ENCODE data around the gene C3orf18. TPM values are rescaled to one million over a fixed set of nuclear protein-coding genes. Genes with fewer than 3 reads are reported as not detected.
A peak's percentile ranks its signal among the peaks of the same experiment; 100 is the strongest.

The C3orf18 gene
- total RNA-seq, 2 experiments from 2014 or later = 3.9 to 5.2 TPM

- peaks cover 8 to 13% of the 10 kb centered on the region in 2 experiments for H3K27me3 ChIP-seq (ENCODE audit: control insufficient read depth in 1 of 2, insufficient read depth in 2 of 2, low read length in 2 of 2)
- CTCF ChIA-PET = no interaction called here
- no peak overlapping the region for H3K4me3 ChIP-seq (ENCODE audit: low read length)
- DNase-seq = no peak
- POLR2A ChIA-PET = no interaction called here
- no peaks in the 10 kb centered on the region for H3K4me1 Mint-ChIP-seq (ENCODE audit: low read depth)
- H3K27ac Mint-ChIP-seq = no peak overlapping the region
- TF ChIP-seq CTCF (IDR thresholded peaks at IDR 0.05) = no peak
- ATAC-seq (ENCODE audit: poor library complexity) = no peak
- no peaks in the 10 kb centered on the region for H3K36me3 Mint-ChIP-seq (ENCODE audit: low read depth)
- no peak overlapping the region for H3K4me3 Mint-ChIP-seq
- no peak overlapping the region for H3K27ac ChIP-seq (ENCODE audit: low read depth in 1 of 2, low read length in 2 of 2)
- peaks cover 23% of the 10 kb centered on the region for H3K27me3 Mint-ChIP-seq
- no peaks in the 10 kb centered on the region for H3K36me3 ChIP-seq (ENCODE audit: insufficient read depth, low read length)
- no peaks in the 10 kb centered on the region for H3K9me3 Mint-ChIP-seq
- no peaks in the 10 kb centered on the region for H3K9me3 ChIP-seq (ENCODE audit: control insufficient read depth in 1 of 2, insufficient read depth in 1 of 2, low read length in 2 of 2)
- intact Hi-C loops (cut with DNase I, micrococcal nuclease) = no loop called here
- no peaks in the 10 kb centered on the region for H3K4me1 ChIP-seq (ENCODE audit: insufficient read depth, low read length)
Measured at GRCh38 chr3:50531201-50531600, 36.3 kb downstream of the C3orf18 start.

GRCh38 chr3:50530001-50530970 is 37.3 kb downstream of the C3orf18 start:
- no peaks in the 10 kb centered on the region for H3K36me3 Mint-ChIP-seq (ENCODE audit: low read depth)
- intact Hi-C loops (cut with DNase I, micrococcal nuclease) = no loop called here
- Histone ChIP-seq H3K4me1 (ENCODE audit: insufficient read depth, low read length) (no peaks in the 10 kb centered on the region), H3K4me3 (ENCODE audit: low read length) (no peak overlapping the region), H3K27ac (ENCODE audit: low read depth in 1 of 2, low read length in 2 of 2) (no peak overlapping the region), H3K36me3 (ENCODE audit: insufficient read depth, low read length) (no peaks in the 10 kb centered on the region), H3K27me3 (ENCODE audit: control insufficient read depth in 1 of 2, insufficient read depth in 2 of 2, low read length in 2 of 2) (peaks cover 8 to 13% of the 10 kb centered on the region in 2 experiments), H3K9me3 (ENCODE audit: control insufficient read depth in 1 of 2, insufficient read depth in 1 of 2, low read length in 2 of 2) (no peaks in the 10 kb centered on the region)
- H3K9me3 Mint-ChIP-seq = no peaks in the 10 kb centered on the region
- DNase-seq (no peak), ATAC-seq (ENCODE audit: poor library complexity) (no peak)
- H3K27ac Mint-ChIP-seq = no peak overlapping the region
- peaks cover 23% of the 10 kb centered on the region for H3K27me3 Mint-ChIP-seq
- no peak for TF ChIP-seq CTCF (IDR thresholded peaks at IDR 0.05)
- H3K4me1 Mint-ChIP-seq (ENCODE audit: low read depth) = no peaks in the 10 kb centered on the region
- H3K4me3 Mint-ChIP-seq = no peak overlapping the region
- ChIA-PET POLR2A (no interaction called here), CTCF (no interaction called here)

GRCh38 chr3:50525987-50526386 is 41.6 kb downstream of the C3orf18 start:
- Histone ChIP-seq H3K4me3 (ENCODE audit: low read length) (no peak overlapping the region), H3K9me3 (ENCODE audit: control insufficient read depth in 1 of 2, insufficient read depth in 1 of 2, low read length in 2 of 2) (no peaks in the 10 kb centered on the region), H3K36me3 (ENCODE audit: insufficient read depth, low read length) (no peaks in the 10 kb centered on the region), H3K4me1 (ENCODE audit: insufficient read depth, low read length) (no peaks in the 10 kb centered on the region), H3K27ac (ENCODE audit: low read depth in 1 of 2, low read length in 2 of 2) (no peak overlapping the region), H3K27me3 (ENCODE audit: control insufficient read depth in 1 of 2, insufficient read depth in 2 of 2, low read length in 2 of 2) (peaks cover 8% of the 10 kb centered on the region in 2 experiments)
- no peaks in the 10 kb centered on the region for H3K4me1 Mint-ChIP-seq (ENCODE audit: low read depth)
- no peak for TF ChIP-seq CTCF (IDR thresholded peaks at IDR 0.05)
- DNase-seq (peak in 8 of 14 experiments; percentile 10 to 66 (median 36)), ATAC-seq (ENCODE audit: poor library complexity) (peak; percentile 62)
- intact Hi-C loops (cut with DNase I, micrococcal nuclease) = no loop called here
- H3K36me3 Mint-ChIP-seq (ENCODE audit: low read depth) = no peaks in the 10 kb centered on the region
- ChIA-PET POLR2A (no interaction called here), CTCF (no interaction called here)
- no peaks in the 10 kb centered on the region for H3K9me3 Mint-ChIP-seq
- H3K4me3 Mint-ChIP-seq = no peak overlapping the region
- peaks cover 11% of the 10 kb centered on the region for H3K27me3 Mint-ChIP-seq
- H3K27ac Mint-ChIP-seq = no peak overlapping the region

Measured in CD4-positive, alpha-beta T cell (primary cell).